Caco-2 (cell line): ENCODE data around the gene MLXIP. TPM values are rescaled to one million over a fixed set of nuclear protein-coding genes. Genes with fewer than 3 reads are reported as not detected.
A peak's percentile ranks its signal among the peaks of the same experiment; 100 is the strongest.
"Not testable (repeated sequence)": the region's sequence is repeated elsewhere in the genome, so short reads cannot be mapped to it uniquely, and the experiment has no call there.

ENCODE experiments used
- BruUV-seq: library from RNA; stranded (reverse); fragments of 400-500 nt; replicated peaks from 2 replicates; lab custom pipeline; 2021; lab: Mats Ljungman, UMichigan
- CTCF ChIA-PET: fragments of 300-600 bp; sonication (Branson Sonifier 250); formaldehyde crosslinking; loops from one replicate; lab custom pipeline; 2022; ENCODE audit warnings: antibody characterized with exemption; lab: Charles Lee
- POLR2A ChIA-PET: fragments of 300-600 bp; sonication (Branson Sonifier 250); formaldehyde crosslinking; loops from one replicate; lab custom pipeline; 2022; ENCODE audit warnings: antibody characterized with exemption; lab: Charles Lee
- DNase-seq, 2 experiments: peaks; one replicate each; pipeline versions ENCODE4 v3.0.0 to v3.0.0-alpha.2; 2020 to 2022
- H3K27me3 ChIP-seq: replicated peaks from 2 replicates; pipeline ENCODE4 v1.6.0; 2011; ENCODE audit warnings: low read length; ENCODE audit not compliant: control insufficient read depth, insufficient read depth
- H3K36me3 ChIP-seq: 2 replicates; pipeline ENCODE4 v1.5.1; 2011; ENCODE audit warnings: low read length; ENCODE audit not compliant: control insufficient read depth, insufficient read depth
- H3K4me1 ChIP-seq: fragments of 250-450 bp; sonication (Bioruptor Pico); 2 replicates; pipeline ENCODE4 v1.5.1; 2020; ENCODE audit warnings: mild to moderate bottlenecking
- H3K4me3 ChIP-seq: 2 replicates; pipeline ENCODE4 v1.5.1; 2011; ENCODE audit warnings: low read depth, mild to moderate bottlenecking, control low read depth, low read length
- H3K9me3 ChIP-seq: fragments of 250-450 bp; sonication (Bioruptor Pico); 2 replicates; pipeline ENCODE4 v1.5.1; 2020; ENCODE audit warnings: mild to moderate bottlenecking, moderate library complexity
- H3K27ac Mint-ChIP-seq: one replicate; pipeline ENCODE4 v1.8.0; 2022; ENCODE audit warnings: mixed read lengths; ENCODE audit not compliant: unreplicated experiment
- H3K27me3 Mint-ChIP-seq: one replicate; pipeline ENCODE4 v1.8.0; 2022; ENCODE audit warnings: mixed read lengths; ENCODE audit not compliant: insufficient read depth, unreplicated experiment
- H3K36me3 Mint-ChIP-seq: one replicate; pipeline ENCODE4 v1.8.0; 2022; ENCODE audit warnings: mild to moderate bottlenecking, mixed read lengths; ENCODE audit not compliant: insufficient read depth, unreplicated experiment
- H3K4me1 Mint-ChIP-seq: one replicate; pipeline ENCODE4 v1.8.0; 2022; ENCODE audit warnings: low read depth, mixed read lengths; ENCODE audit not compliant: unreplicated experiment
- H3K4me3 Mint-ChIP-seq: one replicate; pipeline ENCODE4 v1.8.0; 2022; ENCODE audit warnings: mild to moderate bottlenecking, moderate library complexity, mixed read lengths; ENCODE audit not compliant: unreplicated experiment
- H3K9me3 Mint-ChIP-seq: one replicate; pipeline ENCODE4 v1.8.0; 2022; ENCODE audit warnings: mixed read lengths; ENCODE audit not compliant: unreplicated experiment
- intact Hi-C: fragments of 100-400 bp; cut with micrococcal nuclease; formaldehyde crosslinking; loops from one replicate; pipeline ENCODE4 v1.10.0; 2022; ENCODE audit not compliant: unreplicated experiment
- total RNA-seq: library from RNA; stranded (reverse); gene quantifications from 2 replicates; pipeline ENCODE4 v1.2.3, GENCODE V29; 2022
- TF ChIP-seq, protein P1 (sequence below), 2 experiments: fragments of 200-600 bp in 1 of 2; IDR thresholded peaks; 1 replicate in 1 of 2; 2 replicates in 1 of 2; pipeline versions ENCODE4 v1.5.1 to v1.8.0; 2011 to 2022; ENCODE audit warnings: antibody characterized with exemption in 1 of 2, control low read depth in 1 of 2, inconsistent platforms in 1 of 2, low read depth in 1 of 2, low read length in 1 of 2, mild to moderate bottlenecking in 1 of 2, moderate library complexity in 1 of 2; ENCODE audit not compliant: insufficient read depth in 1 of 2, severe bottlenecking in 1 of 2, unreplicated experiment in 1 of 2

Gene MLXIP
- total RNA-seq, 1 experiment from 2014 or later = 54.5 TPM

DNA sequence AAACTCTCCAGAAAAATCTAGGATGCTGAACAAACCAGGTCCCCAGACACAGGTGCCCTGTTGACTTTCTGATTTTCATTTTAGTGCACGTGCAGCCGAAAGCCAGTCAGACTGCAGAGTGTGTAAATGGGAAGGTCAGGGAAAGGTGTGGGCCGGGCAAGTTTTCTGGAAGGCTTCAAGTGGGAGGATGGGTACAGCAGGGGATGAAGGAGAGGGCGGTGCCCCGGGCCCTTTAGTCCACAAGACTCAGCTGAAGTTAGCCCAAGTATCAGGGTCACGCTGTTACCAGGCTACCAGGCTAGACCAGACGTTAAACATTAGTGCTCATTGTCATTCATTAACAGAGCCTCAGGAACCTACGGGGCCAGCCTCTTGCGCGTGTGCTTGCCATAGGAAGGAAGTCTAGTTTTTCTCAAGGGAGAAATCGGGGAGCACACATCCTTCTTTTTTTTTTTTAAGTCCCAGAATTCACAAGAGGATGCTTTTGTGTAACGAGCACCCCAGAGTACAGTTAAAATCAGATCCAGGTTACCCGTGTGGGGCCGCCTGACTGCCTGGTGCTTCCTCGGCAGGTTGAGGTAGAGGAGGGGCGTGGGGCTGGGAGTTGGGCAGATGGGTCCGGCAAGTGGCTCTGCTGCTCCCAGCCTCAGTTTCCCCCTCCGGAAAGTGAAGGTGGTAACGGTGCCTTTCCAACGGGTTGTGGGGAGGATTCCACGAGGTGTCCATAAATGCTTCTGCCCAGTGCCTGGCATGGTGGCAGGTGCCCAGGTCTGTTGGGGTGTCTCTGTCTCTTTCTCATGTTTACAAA is 37.8 kb upstream of the MLXIP start:
- POLR2A ChIA-PET = interaction anchor here (0.5 kb wide), 1 partner anchor 1264 kb away, joined by 3 read pairs; no protein-coding TSS in a partner anchor
- BruUV-seq = no TSS peak
- Mint-ChIP-seq H3K9me3 (no peaks in the 10 kb centered on the region), H3K27me3 (no peaks in the 10 kb centered on the region), H3K4me1 (peaks cover 9% of the 10 kb centered on the region), H3K36me3 (peaks cover 15% of the 10 kb centered on the region), H3K27ac (peak overlapping the region; percentile 72), H3K4me3 (peak overlapping the region; percentile 27)
- Histone ChIP-seq H3K4me1 (peaks cover 13% of the 10 kb centered on the region), H3K4me3 (no peak overlapping the region), H3K9me3 (no peaks in the 10 kb centered on the region), H3K36me3 (no peaks in the 10 kb centered on the region), H3K27me3 (no peaks in the 10 kb centered on the region)
- TF ChIP-seq, protein P1, sequence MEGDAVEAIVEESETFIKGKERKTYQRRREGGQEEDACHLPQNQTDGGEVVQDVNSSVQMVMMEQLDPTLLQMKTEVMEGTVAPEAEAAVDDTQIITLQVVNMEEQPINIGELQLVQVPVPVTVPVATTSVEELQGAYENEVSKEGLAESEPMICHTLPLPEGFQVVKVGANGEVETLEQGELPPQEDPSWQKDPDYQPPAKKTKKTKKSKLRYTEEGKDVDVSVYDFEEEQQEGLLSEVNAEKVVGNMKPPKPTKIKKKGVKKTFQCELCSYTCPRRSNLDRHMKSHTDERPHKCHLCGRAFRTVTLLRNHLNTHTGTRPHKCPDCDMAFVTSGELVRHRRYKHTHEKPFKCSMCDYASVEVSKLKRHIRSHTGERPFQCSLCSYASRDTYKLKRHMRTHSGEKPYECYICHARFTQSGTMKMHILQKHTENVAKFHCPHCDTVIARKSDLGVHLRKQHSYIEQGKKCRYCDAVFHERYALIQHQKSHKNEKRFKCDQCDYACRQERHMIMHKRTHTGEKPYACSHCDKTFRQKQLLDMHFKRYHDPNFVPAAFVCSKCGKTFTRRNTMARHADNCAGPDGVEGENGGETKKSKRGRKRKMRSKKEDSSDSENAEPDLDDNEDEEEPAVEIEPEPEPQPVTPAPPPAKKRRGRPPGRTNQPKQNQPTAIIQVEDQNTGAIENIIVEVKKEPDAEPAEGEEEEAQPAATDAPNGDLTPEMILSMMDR (IDR thresholded peaks at IDR 0.05; ENCODE audit: insufficient read depth in 1 of 2, low read depth in 1 of 2, low read length in 1 of 2, severe bottlenecking in 1 of 2, unreplicated experiment in 1 of 2) = no peak
- peak; percentile 80 to 84 for DNase-seq
- CTCF ChIA-PET = interaction anchor here (0.7 to 1.0 kb wide), 2 partner anchors 20 to 89 kb away, joined by 3 to 4 read pairs; no protein-coding TSS in a partner anchor
- intact Hi-C loops = loop anchor here (2.0 kb wide), 1 partner anchor 18 kb away; no protein-coding TSS in a partner anchor

GRCh38 chr12:122041458-122041857 is 37.1 kb upstream of the MLXIP start:
- H3K27ac Mint-ChIP-seq, POLR2A ChIA-PET, BruUV-seq, H3K9me3 Mint-ChIP-seq, H3K27me3 Mint-ChIP-seq, H3K4me1 Mint-ChIP-seq, H3K27me3 ChIP-seq, H3K36me3 ChIP-seq, H3K9me3 ChIP-seq, DNase-seq, H3K4me3 Mint-ChIP-seq, H3K4me3 ChIP-seq, CTCF ChIA-PET: not testable (repeated sequence)
- H3K4me1 ChIP-seq = peaks cover 13% of the 10 kb centered on the region
- intact Hi-C loops = loop anchor here (2.0 kb wide), 1 partner anchor 19 kb away; no protein-coding TSS in a partner anchor
- peaks cover 13% of the 10 kb centered on the region for H3K36me3 Mint-ChIP-seq

- DNase-seq = no peak
- POLR2A ChIA-PET = no interaction called here
- intact Hi-C loops = no loop called here
- H3K36me3 ChIP-seq = no peaks in the 10 kb centered on the region
- BruUV-seq = no TSS peak
- no peak overlapping the region for H3K4me3 ChIP-seq
- no peaks in the 10 kb centered on the region for H3K9me3 Mint-ChIP-seq
- H3K4me1 ChIP-seq = peaks cover 13% of the 10 kb centered on the region
- no peak overlapping the region for H3K4me3 Mint-ChIP-seq
- H3K27ac Mint-ChIP-seq = no peak overlapping the region
- H3K36me3 Mint-ChIP-seq = peaks cover 13% of the 10 kb centered on the region
- no peaks in the 10 kb centered on the region for H3K9me3 ChIP-seq
- H3K27me3 Mint-ChIP-seq = no peaks in the 10 kb centered on the region
- H3K27me3 ChIP-seq = no peaks in the 10 kb centered on the region
- CTCF ChIA-PET = no interaction called here
- TF ChIP-seq, protein P1 (IDR thresholded peaks at IDR 0.05; ENCODE audit: insufficient read depth in 1 of 2, low read depth in 1 of 2, low read length in 1 of 2, severe bottlenecking in 1 of 2, unreplicated experiment in 1 of 2) = no peak
- H3K4me1 Mint-ChIP-seq = peaks cover 9% of the 10 kb centered on the region
Observed at GRCh38 chr12:122042910-122043309, 35.6 kb upstream of the MLXIP start.
